ENCODE measurements around the gene ESR2. TPM values are rescaled to one million over a fixed set of nuclear protein-coding genes. Genes with fewer than 3 reads are reported as not detected.

The ESR2 gene
- polyA plus RNA-seq, 1 of the 3 experiments (the other 2 are of a cell fraction) = 0.03 TPM

- ChIA-PET CTCF (interaction anchor here (2.8 kb wide), 1 partner anchor 55 kb away, joined by 7 read pairs; no protein-coding TSS in a partner anchor), POLR2A (no interaction called here)
- TF ChIP-seq EP300 (IDR thresholded peaks at IDR 0.05; ENCODE audit: borderline replicate concordance in 1 of 2, low read depth in 1 of 2, low read length in 1 of 2) (no peak), TCF12 (IDR thresholded peaks at IDR 0.05) (no peak), IRF3 (IDR thresholded peaks at IDR 0.05; ENCODE audit: low read depth, low read length) (no peak), SMC3 (IDR thresholded peaks at IDR 0.05; ENCODE audit: low read depth, low read length) (no peak), RCOR1 (IDR thresholded peaks at IDR 0.05; ENCODE audit: low read length) (no peak), FOSL2 (IDR thresholded peaks at IDR 0.05; ENCODE audit: borderline replicate concordance, low read depth) (no peak)
- TF ChIP-seq, protein P1, sequence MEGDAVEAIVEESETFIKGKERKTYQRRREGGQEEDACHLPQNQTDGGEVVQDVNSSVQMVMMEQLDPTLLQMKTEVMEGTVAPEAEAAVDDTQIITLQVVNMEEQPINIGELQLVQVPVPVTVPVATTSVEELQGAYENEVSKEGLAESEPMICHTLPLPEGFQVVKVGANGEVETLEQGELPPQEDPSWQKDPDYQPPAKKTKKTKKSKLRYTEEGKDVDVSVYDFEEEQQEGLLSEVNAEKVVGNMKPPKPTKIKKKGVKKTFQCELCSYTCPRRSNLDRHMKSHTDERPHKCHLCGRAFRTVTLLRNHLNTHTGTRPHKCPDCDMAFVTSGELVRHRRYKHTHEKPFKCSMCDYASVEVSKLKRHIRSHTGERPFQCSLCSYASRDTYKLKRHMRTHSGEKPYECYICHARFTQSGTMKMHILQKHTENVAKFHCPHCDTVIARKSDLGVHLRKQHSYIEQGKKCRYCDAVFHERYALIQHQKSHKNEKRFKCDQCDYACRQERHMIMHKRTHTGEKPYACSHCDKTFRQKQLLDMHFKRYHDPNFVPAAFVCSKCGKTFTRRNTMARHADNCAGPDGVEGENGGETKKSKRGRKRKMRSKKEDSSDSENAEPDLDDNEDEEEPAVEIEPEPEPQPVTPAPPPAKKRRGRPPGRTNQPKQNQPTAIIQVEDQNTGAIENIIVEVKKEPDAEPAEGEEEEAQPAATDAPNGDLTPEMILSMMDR (IDR thresholded peaks at IDR 0.05) = no peak
- TF ChIP-seq, protein P2, sequence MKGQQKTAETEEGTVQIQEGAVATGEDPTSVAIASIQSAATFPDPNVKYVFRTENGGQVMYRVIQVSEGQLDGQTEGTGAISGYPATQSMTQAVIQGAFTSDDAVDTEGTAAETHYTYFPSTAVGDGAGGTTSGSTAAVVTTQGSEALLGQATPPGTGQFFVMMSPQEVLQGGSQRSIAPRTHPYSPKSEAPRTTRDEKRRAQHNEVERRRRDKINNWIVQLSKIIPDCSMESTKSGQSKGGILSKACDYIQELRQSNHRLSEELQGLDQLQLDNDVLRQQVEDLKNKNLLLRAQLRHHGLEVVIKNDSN (IDR thresholded peaks at IDR 0.05; ENCODE audit: borderline replicate concordance, low read depth) = no peak
- no peaks in the 10 kb centered on the region for H3K9me3 ChIP-seq
- no peaks in the 10 kb centered on the region for H3F3A ChIP-seq (replicated peaks; ENCODE audit: insufficient read depth)
- no peaks in the 10 kb centered on the region for H3K4me1 ChIP-seq (ENCODE audit: control insufficient read depth in 1 of 2, insufficient read depth in 2 of 2, low read depth in 1 of 2, low read length in 1 of 2)
- no peaks in the 10 kb centered on the region for H4K20me1 ChIP-seq (ENCODE audit: insufficient read depth)
- no peak overlapping the region for H3K4me3 ChIP-seq (ENCODE audit: low read depth in 2 of 2, low read length in 1 of 2)
- H3K4me2 ChIP-seq = no peak overlapping the region
- H3K27ac ChIP-seq (ENCODE audit: low read depth in 2 of 2, low read length in 1 of 2) = no peak overlapping the region
- no peak for DNase-seq
- H3K9ac ChIP-seq = no peak overlapping the region
- H3K27me3 ChIP-seq (ENCODE audit: insufficient read depth) = no peaks in the 10 kb centered on the region
- H3K36me3 ChIP-seq (replicated peaks in 1 of 2; ENCODE audit: control insufficient read depth in 1 of 2, insufficient read depth in 2 of 2, low read length in 1 of 2) = no peaks in the 10 kb centered on the region
- no peaks in the 10 kb centered on the region for H3K9me2 ChIP-seq
- WGBS (ENCODE audit: low lambda C conversion rate) = 83% methylated on average over 4 of the region's 4 CpGs
- no peaks in the 10 kb centered on the region for H3K79me2 ChIP-seq (ENCODE audit: insufficient read depth)
- H2AFZ ChIP-seq (ENCODE audit: low read depth) = no peak overlapping the region
Observed at GRCh38 chr14:64248689-64249088, 45.5 kb downstream of the ESR2 start.

DNA sequence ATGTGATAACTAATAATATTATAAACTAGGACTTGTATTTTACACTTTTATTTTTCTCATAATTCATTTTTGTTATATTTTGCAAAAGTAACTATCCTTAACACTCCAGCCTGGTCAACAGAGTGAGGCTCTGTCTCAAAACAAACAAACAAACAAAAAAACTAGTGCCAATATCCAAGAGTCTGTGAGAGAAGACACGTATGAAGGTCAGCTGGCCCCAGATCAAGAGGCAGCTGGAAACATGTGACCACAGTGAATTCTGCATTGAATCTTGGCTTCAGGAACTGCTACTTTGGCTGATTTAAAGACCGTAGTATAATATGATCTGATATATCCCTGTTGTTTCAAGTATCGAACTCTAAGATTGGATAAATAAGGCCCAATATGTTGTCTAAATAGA is 47.0 kb downstream of the ESR2 start:
- 96% methylated on average over 3 of the region's 3 CpGs for WGBS (ENCODE audit: low lambda C conversion rate)
- Histone ChIP-seq H3K9me3 (no peaks in the 10 kb centered on the region), H2AFZ (ENCODE audit: low read depth) (no peak overlapping the region), H4K20me1 (ENCODE audit: insufficient read depth) (no peaks in the 10 kb centered on the region), H3F3A (replicated peaks; ENCODE audit: insufficient read depth) (no peaks in the 10 kb centered on the region), H3K9me2 (no peaks in the 10 kb centered on the region), H3K4me1 (ENCODE audit: control insufficient read depth in 1 of 2, insufficient read depth in 2 of 2, low read depth in 1 of 2, low read length in 1 of 2) (no peaks in the 10 kb centered on the region), H3K27me3 (ENCODE audit: insufficient read depth) (no peaks in the 10 kb centered on the region), H3K9ac (no peak overlapping the region), H3K79me2 (ENCODE audit: insufficient read depth) (no peaks in the 10 kb centered on the region), H3K4me3 (ENCODE audit: low read depth in 2 of 2, low read length in 1 of 2) (no peak overlapping the region), H3K4me2 (no peak overlapping the region), H3K27ac (ENCODE audit: low read depth in 2 of 2, low read length in 1 of 2) (no peak overlapping the region), H3K36me3 (replicated peaks in 1 of 2; ENCODE audit: control insufficient read depth in 1 of 2, insufficient read depth in 2 of 2, low read length in 1 of 2) (no peaks in the 10 kb centered on the region)
- ChIA-PET POLR2A (no interaction called here), CTCF (interaction anchor here (0.7 to 2.8 kb wide), 2 partner anchors 57 to 58 kb away, joined by 3 to 7 read pairs; no protein-coding TSS in a partner anchor)
- no peak for DNase-seq
- TF ChIP-seq SIN3A (IDR thresholded peaks at IDR 0.05; ENCODE audit: borderline replicate concordance, low read depth, low read length) (no peak), EP300 (IDR thresholded peaks at IDR 0.05; ENCODE audit: borderline replicate concordance in 1 of 2, low read depth in 1 of 2, low read length in 1 of 2) (no peak), NFIC (IDR thresholded peaks at IDR 0.05; ENCODE audit: borderline replicate concordance) (no peak), EZH2phosphoT487 (IDR thresholded peaks at IDR 0.05; ENCODE audit: borderline replicate concordance, low read depth) (no peak), MEF2A (IDR thresholded peaks at IDR 0.05; ENCODE audit: borderline replicate concordance, low read depth) (no peak), YY1 (IDR thresholded peaks at IDR 0.05; ENCODE audit: low read depth) (no peak), TEAD4 (IDR thresholded peaks at IDR 0.05; ENCODE audit: borderline replicate concordance, insufficient read depth) (no peak), ELF1 (IDR thresholded peaks at IDR 0.05) (no peak), TAF1 (IDR thresholded peaks at IDR 0.05; ENCODE audit: borderline replicate concordance, low read depth, low read length) (no peak), GATA2 (CRISPR knock-in tag; IDR thresholded peaks at IDR 0.05) (no peak), SMC3 (IDR thresholded peaks at IDR 0.05; ENCODE audit: low read depth, low read length) (no peak), TCF12 (IDR thresholded peaks at IDR 0.05) (no peak)
- TF ChIP-seq, protein P2 (IDR thresholded peaks at IDR 0.05; ENCODE audit: borderline replicate concordance, low read depth) = no peak
- TF ChIP-seq, protein P3, sequence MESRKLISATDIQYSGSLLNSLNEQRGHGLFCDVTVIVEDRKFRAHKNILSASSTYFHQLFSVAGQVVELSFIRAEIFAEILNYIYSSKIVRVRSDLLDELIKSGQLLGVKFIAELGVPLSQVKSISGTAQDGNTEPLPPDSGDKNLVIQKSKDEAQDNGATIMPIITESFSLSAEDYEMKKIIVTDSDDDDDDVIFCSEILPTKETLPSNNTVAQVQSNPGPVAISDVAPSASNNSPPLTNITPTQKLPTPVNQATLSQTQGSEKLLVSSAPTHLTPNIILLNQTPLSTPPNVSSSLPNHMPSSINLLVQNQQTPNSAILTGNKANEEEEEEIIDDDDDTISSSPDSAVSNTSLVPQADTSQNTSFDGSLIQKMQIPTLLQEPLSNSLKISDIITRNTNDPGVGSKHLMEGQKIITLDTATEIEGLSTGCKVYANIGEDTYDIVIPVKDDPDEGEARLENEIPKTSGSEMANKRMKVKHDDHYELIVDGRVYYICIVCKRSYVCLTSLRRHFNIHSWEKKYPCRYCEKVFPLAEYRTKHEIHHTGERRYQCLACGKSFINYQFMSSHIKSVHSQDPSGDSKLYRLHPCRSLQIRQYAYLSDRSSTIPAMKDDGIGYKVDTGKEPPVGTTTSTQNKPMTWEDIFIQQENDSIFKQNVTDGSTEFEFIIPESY (IDR thresholded peaks at IDR 0.05; ENCODE audit: borderline replicate concordance, low read depth) = no peak
- TF ChIP-seq, protein P1 (IDR thresholded peaks at IDR 0.05) = no peak

Measured in SK-N-SH (cell line).